Ramos (cell line): ENCODE data around the gene DNAJC30.

ENCODE experiments used
- in situ Hi-C: fragments of 300-500 bp; cut with MboI; formaldehyde crosslinking; loops from one replicate; pipeline ENCODE4 v1.14.3; 2022; ENCODE audit warnings: low sequenced_read_pairs; ENCODE audit not compliant: unreplicated experiment

DNAJC30 gene

DNA sequence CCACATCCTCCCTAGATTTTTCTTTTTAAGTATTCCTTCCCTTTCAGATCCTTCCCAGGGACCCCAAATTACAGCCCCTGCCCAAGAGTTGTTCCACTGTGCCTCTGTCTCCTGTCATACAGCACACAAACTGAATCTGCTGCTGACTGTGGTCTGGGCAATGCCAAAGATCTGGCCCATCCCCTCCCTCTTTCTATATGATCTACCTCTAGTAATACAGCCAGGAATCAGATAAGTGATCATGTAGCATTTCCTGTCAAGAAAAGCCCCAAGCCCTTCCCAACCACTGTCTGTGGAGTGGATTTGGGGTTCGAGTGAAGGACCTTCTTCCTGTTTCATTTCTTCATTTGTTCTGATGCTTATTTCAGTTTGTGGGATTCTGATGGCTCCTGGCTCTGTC, 29.5 kb upstream of the DNAJC30 start:
- in situ Hi-C loops: no loop called here

DNA sequence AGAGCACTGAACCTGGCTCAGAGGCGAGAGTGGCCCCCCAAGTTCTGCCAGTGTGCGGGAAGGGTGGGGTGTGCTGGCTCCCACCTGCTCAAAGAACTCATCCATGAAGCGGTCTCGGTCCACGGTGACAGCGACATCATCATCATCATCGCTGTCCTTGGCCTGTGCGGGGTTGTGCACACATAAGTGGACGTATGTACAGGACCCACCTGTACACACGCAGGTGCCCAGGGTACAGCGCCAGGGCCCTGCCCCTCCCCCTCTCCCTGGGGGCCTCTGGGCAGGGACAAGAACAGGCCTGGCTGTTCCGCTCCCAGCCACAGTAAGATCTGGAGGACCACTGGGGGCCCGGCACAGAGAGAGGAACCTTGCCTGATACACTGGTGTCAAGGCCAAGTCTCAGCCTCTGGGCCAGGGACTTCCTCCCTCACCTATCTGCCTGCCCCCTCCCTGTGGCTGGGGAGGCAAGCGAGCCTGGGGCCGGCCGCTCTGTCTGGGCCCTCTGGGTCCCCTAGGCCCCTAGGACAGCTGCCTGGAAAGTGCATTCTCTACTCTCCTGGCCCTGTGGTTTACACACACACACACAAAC, 25.8 kb upstream of the DNAJC30 start:
- in situ Hi-C loops: no loop called here

DNA sequence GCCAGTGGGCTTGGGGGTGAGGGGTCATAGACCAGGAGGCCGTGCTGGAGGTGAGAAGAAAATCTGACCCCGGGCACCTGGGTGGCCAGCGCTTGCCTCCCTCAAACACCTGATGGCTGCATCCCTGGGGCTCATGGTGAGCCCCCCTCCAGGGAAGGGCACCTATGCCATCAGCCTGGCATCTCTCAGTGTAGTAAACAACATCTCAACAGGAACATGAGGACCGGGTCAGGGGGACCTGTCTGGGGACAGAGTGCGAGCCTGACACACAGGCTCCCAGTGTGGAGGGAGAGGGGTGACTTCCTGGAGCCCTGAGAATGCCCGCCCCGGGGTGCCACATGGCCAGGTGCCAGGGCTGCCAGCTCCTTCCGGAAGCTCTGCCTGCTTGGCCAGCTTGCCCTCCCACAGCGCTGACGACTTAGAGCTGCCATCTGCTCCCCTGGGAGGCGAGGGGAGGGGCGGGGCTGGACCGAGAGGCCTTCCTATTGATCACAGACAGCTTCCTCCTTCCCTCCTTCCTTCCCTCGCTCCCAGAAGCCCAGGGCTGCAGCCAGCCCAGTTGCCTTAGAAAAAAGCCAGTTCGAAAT, 23.9 kb upstream of the DNAJC30 start:
- in situ Hi-C loops: no loop called here

DNA sequence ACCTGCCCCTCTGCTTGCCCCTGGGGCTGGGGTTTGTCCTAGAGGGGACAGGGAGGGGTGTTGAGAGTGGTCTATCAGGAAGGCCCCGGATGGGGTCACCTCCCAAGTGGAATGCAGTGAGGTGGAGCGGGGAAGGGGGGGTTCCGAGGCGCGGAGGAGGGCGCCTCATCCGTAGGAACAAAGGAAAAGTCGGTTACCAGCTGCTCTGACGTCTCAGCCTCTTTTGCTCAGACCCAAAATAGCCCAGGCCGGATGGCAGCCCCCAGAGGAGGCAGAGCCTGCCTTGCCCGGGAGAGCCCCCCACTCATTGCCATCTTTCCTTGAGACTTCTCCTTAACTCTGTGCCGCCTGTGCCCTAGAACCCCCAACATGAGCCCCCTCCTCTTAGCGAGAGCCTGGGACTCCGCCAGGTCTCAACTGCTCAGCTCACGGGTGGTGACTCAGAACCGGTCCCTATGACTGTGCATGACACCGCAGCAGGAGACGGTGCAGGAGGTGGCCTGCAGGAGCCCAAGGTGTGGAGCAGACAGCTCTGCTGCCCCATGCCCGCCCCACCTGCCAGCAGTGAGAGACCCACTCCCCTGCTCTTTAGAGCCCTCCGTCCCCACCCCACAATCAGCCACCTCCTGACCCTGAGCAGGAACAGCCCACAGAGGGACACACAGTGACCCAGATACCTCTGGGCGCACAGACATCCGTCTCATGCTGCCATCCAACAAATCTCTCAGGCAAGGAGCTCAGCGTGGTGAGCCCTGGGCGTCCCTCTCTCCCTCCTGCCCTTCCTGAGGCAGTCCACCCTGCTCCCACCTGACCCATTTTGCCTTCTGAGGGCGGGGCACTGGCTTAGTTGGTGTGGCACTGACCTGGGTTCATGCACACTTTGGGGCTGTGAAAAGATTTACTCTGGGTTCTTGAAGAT, 23.1 kb upstream of the DNAJC30 start:
- in situ Hi-C loops: no loop called here

DNA sequence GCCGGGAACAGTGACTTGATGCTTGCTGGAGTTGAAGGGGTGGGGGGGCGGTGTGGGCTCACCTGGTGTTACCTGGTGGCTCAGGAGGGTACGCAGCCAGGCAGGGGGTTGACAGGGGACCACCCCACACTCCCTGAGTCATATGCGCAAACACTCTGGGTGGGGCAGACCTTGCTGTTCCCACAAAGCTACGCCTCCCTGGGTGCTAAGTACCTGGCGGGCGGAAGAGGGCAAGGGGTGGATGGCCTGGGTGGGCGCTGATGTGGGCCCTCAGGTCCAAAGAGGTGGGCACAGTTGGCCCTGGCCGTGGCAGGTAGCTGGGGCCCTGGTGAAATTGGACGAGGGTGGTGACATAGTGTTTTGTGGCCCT, 22.3 kb upstream of the DNAJC30 start:
- in situ Hi-C loops: no loop called here

DNA sequence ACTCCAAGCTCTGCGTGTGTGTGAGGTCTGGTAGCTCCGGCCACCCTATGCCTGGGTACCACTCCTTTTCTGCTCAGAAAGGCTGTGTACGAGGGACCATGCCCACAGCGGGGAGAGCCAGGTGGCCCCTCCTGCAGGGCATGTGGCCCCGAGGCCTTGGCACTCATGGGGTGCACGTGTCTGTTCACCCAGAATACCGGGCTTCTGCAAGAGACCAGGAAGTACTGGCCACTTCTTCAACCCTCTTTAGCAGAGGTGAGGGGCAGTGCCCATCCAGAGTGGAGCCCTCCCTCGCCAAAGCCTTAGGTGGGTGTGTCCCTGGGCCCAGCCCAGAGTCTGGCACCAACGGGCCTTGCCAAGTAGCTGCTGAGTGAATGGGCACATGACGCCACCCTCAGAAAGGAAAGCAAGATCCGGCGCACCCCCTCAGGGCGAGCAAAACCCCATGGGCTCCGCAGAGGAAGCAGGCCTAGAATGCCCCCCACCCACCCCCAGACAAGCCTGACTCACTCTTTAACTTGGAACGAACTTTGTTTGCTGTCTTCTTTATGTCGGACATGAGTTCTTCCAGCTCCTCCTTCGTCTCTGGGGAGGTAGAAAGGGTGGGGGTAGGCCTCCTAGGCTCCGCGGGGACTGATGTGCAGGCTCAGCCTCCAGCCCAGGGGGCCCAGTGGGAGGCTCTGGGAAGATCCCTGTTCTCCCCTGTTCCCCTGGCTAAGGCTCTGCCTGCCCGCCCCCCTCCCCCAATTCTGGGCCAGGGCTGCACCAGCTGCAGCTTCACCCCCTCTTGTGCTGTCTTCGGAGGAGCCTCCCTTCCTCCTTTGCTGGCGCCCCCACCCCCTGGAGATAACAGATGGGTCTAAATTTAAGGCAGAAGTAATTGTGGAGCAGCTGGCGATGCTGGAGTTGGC, 21.6 kb upstream of the DNAJC30 start:
- in situ Hi-C loops: no loop called here

DNA sequence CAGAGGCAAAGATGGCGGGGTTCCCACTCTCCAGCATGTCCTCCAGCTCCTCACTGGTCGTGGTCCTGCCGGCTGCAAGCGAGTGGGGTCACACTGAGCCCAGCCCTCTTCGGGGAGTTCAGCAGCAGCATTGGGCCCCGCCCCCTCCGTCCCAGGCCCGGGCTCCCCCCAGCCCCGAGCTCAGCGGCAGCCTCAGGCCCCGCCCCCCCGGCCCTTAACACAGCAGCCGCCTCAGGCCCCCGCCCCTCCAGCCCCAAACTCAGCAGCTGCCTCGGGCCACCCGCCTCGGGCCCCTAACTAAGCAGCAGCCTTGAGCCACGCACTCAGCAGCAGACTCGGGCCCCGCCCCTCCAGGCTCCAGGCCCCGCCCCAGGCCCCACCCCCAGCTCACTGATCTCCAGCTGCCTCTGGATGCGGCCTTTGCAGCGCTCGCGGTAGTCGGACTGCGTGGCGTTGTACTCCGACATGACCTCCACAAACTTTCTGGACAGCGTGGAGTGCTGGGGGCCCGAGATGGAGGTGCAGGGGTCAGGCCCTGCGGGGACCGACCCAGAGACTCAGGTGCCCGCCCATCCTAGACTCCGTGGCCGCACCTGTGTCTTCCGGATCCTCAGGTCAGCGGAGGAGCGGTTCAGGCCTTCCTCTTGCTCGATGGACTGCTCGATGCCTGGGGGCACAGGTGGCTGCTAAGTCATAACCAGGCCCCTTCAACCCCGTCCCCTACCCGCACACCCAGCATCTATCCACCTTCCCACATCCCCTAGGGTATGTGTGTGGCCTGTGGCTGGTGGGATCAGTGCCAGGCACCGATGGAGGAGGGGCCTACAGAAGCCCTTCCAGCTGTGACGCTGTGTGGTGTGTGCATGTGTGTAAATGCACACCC, 20.7 kb upstream of the DNAJC30 start:
- in situ Hi-C loops: no loop called here

DNA sequence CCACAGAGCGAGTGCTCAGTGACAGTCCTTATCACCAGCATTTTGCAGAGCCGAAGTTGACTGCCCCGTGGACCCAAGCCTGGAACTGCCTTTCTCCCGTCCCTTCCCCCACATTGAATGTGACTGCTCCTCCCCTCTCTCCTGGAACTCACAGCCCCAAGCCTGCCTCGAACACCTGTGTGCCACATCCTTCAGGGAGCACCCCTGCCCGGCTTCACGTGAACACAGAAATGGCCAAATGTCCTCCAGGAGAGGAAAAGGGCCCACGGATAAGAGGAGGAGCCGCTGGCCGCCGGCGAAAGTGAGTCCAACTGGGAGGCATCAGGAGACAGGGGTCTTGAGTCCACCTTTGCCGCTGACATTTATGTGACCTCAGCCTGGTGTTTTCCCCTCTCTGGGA, 20.0 kb upstream of the DNAJC30 start:
- in situ Hi-C loops: no loop called here

DNA sequence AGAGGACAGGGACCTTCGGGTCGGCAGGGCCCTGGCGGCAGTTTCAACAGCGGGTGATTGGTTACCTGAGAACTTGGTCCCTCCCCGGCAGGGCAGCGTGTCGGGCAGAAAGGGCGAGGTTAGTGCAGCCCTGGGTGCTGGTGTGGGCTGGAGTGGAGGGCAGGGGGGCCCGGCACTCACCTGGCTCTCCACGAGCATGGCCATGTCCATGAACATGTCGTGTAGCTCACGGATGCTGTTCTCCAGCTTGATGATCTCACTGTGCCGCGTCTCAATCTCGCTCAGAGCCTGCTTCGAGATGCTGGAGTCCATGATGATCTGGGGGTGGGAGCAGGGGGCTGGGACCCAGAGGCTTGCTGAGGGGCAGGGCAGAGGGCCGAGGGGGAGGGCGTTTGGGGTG, 19.4 kb upstream of the DNAJC30 start:
- in situ Hi-C loops: no loop called here

DNA sequence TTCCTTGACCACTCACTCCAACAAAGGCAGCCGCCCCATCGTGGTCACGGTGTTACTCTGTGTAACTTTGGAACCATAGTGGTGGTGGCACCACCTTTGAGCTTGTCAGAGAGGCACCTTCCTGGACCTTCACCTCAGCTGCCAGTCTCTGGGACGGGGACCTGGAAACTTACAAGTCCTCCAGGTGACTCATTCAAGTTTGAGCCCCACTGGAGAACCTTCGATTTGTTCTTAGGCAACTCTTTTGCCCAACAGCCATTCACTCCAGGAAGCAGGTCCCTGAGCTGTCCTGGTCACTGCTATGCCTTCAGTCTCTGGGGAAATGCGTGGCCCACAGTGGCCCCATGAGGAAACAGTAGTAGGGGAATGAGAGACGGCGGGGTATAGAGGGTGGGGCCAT, 19.0 kb upstream of the DNAJC30 start:
- in situ Hi-C loops: no loop called here

DNA sequence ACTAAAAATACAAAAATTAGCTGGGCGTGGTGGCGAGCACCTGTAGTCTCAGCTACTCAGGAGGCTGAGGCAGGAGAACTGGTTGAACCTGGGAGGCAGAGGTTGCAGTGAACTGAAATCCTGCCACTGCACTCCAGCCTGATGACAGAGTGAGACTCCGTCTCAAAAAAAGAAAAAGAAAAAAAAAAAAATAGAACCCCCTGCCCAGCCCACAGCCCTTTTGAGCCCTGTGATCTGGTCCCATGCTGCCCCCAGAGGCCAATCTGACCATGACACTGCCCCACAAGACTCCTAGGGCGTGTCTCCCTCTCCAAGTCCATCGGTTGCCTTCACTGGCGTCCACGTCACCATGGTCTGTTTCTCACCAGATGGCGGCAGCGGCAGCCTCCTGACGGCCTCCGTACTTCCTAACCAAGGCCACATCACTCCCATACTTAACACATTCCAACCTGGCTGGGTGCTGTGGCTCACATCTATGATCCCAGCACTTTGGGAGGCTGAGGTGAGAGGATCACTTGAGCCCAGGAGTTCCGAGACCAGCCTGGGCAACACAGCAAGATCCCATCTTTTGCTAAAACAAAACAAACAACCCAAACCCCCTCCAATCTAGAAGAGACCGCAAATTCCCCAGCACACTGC, 18.2 kb upstream of the DNAJC30 start:
- in situ Hi-C loops: no loop called here

DNA sequence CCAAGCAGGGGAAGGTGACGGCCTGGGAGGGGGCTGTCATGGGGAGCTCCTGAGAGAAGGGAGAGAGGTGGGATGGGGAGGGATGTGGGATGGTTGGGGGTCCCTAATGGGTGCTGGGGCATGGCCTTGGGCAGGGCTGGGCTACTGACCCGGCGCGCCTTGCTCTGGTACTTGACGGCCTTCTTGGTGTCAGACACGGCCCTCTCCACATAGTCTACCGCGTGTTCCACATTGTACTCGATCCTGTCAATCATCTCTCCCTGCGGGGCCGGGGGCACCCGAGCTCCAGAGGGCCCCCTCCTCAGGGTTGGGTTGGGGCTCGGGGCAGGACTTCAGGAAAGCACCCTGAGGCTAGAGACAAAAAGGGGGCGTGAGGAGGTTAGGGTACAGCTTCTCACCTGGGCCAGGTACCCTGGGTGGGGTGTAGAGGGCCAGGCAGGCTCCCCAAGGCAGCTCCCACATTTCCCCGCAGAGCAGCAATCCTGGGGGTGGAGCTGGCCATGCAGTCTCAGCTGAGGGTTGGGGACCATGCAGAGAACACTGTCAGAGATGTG, 17.4 kb upstream of the DNAJC30 start:
- in situ Hi-C loops: no loop called here

DNA sequence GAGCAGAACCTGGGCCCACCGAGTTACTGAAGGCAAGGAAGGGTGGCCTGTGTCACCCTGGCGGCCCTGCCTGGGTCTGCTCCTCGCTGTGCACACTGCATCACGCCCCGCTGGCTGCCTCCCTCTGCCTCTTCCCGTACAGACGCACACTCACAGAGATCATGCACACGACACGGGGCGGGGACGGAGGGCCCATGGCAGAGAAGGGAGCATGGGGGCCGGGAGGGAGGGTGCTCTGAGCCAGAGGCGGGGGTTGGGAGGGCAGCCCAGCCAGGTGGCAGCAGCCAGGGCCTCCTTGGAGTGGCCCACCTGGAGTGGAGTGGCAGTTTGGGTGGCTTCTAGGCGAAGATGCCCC, 16.8 kb upstream of the DNAJC30 start:
- in situ Hi-C loops: no loop called here

DNA sequence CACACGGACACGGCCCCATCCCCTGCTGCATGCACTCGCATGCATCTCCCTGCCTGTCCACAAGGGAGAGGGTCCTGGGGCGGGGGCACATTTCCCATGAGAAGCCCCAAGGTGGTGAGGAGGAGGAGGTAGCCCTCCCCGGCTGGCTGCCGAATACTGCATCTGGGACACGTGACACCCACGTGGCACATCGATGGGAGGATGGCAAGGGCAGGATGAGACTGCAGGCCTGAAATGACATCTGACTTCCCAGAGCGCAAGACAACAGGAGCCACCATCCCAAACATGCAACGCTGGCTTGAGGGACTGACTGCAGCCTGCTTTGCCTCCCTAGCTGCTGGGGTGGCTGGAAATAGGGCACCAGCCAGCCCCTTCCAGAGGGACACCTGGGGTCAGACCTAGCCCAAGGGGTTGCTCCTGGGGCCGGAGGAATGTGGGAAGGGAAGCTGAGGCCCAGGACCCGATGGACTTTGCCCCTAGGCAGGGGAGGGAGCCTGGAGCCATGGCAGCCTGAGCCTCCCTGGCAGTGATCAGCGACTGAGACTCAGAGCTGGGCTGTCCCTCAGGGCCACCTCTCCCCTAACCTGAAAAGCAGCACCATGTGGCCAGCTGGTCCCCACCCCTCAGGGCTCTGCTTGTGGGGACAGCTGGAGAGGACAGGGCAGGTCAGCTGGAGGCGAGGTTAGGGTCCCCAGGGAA, 16.3 kb upstream of the DNAJC30 start:
- in situ Hi-C loops: no loop called here

DNA sequence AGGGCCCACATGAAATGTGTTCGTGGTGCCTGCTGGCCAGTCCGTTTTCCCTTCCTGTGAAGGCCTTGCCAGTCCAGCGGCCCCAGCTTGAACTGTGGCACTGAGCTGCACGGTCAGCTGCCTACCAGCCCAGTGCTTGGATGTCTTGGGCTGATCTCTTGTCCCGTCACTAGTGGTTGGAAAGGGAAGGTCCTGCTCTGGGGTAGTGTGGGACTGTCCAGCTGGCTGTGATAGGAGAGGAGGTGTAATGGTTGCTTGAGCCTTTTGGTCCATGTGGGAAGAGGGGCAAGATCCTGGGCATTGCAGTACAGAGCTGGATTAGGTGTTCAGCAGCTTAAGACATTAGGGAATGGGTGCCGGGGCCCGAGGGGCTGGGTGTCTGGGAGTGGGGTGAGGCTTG, 15.2 kb upstream of the DNAJC30 start:
- in situ Hi-C loops: no loop called here

DNA sequence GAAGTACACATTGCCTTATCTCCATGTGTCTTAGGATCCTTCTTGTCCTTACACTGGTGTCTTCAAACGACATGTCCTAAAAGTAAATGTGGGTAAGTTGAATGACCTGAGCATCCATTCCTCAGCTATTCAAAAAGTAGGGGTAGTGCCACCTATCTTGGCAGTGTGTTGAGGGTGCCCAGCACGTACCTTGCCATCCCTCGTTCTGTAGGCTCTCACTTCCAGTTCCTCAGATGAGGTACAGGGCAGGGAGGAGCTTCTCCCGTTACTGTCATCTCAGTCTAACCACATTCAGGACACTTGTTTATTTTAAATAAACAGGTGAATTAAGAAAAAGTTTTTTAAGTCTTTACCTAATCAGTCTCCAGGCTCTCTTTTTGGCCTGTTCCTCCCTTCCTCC, 13.1 kb upstream of the DNAJC30 start:
- in situ Hi-C loops: no loop called here

DNA sequence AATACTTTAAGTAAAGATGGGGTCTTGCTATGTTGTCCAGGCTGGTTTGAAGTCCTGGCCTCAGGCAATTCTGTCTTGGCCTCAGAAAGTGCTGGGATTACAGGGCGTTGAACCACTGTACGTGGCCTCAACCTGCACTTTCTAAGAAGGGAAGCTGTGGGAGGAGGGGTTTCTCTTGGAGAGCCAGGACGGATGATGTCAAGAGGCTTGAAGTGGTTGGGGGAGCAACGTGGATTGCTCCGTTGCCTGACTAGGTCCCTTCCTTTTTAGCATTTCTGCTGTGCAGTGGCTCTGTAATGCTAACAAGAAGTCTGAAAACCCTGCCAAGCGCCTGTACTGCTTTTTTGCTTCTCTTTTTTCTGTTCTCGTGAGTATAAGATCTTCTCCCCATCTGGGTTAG, 7.4 kb upstream of the DNAJC30 start:
- in situ Hi-C loops: no loop called here

DNA sequence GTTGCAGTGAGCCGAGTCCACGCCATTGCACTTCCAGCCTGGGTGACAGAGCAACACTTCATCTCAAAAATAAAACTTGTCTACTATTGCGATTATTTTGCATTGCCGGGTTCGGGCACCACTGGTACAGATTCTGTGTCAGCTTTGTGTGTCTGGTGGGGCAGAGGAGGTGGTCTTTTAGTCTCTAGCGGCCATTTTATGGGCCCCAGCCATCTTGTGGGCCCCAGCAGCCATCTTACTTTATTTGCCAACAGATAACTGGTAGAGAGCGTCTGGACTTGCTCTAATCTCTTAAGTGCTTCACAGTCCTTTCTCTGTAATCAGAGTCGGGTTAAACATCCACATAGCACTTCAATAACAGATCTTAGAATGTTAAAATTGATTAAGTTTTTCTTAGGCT, 5.0 kb upstream of the DNAJC30 start:
- in situ Hi-C loops: no loop called here
